ENCODE measurements around the gene TMEM203. TPM values are rescaled to one million over a fixed set of nuclear protein-coding genes. Genes with fewer than 3 reads are reported as not detected.

TMEM203 gene
- total RNA-seq, 2 experiments from 2014 or later, result 30.0 to 31.1 TPM

DNA sequence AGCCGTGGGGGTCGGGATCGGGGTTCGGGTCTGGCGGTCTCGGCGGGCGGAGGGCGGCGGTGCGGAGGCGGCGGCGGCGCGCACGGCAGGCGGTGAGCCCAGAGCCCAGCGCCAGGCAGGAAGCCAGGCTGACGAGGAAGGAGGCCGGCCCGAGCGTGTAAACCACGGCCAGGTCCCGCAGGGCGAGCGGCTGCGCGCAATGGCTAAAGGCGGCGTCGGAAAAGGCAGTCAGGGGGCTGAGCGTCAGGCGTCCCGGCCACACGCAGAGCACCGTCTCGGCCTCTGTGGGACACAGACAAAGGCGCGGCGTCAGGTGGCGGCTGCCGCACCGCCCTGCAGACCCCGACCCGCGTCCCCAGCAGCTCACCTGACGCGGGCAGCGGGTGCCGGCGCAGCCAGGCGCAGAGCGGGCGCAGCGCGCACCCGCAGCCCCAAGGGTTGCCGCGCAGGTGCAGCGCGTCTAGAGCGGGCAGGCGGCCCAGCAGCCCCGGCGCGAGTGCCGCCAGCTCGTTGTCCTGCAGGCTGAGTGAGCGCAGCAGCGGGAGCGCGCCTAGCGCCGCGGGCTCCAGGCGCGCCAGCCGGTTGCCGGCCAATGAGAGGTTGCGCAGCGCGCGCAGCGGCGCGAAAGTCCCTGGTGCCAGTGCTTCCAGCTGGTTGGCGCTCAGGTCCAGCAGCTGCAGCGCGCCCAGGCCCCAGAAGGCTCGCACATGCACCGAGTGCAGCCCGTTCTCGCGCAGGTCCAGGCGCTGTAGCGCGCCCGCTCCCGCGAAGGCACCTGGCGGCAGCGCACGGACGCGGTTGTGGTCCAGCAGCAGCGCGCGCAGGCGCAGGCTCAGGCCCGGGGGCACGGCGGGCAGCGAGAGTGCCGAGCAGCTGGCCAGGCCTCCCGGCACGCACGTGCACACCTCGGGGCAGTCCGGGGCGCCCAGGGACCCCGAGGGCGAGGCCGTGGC, 36.3 kb downstream of the TMEM203 start:
- no peaks in the 10 kb centered on the region for H3K9me3 Mint-ChIP-seq
- no peaks in the 10 kb centered on the region for H3K36me3 Mint-ChIP-seq
- DNase-seq, result no peak
- intact Hi-C loops (cut with micrococcal nuclease), result no loop called here
- no peak overlapping the region for H3K4me3 Mint-ChIP-seq
- H3K27ac Mint-ChIP-seq, result no peak overlapping the region
- ChIA-PET CTCF (interaction anchor here (1.2 to 1.5 kb wide), 3 partner anchors 40 to 101 kb away, joined by 3 to 5 read pairs (median 3); no protein-coding TSS in a partner anchor), POLR2A (no interaction called here)
- H3K27me3 Mint-ChIP-seq, result peaks cover 34% of the 10 kb centered on the region
- peaks cover 6% of the 10 kb centered on the region for H3K4me1 Mint-ChIP-seq (ENCODE audit: low read depth)

DNA sequence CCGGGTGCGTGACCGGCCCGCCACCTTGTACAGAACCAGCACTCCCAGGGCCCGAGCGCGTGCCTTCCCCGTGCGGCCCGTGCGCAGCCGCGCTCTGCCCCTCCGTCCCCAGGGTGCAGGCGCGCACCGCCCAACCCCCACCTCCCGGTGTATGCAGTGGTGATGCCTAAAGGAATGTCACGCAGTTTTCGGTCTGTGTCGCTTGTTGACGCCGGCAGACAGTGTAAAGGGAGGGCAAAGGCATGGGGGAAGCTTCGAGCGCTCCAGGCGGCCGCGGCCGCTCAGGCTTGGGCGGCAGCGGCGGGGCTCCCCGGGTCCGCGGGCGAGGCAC, 36.9 kb downstream of the TMEM203 start:
- ChIA-PET POLR2A (no interaction called here), CTCF (interaction anchor here (1.4 kb wide), 1 partner anchor 39 kb away, joined by 3 read pairs; no protein-coding TSS in a partner anchor)
- H3K4me1 Mint-ChIP-seq (ENCODE audit: low read depth), result peaks cover 6% of the 10 kb centered on the region
- DNase-seq, result no peak
- no peak overlapping the region for H3K27ac Mint-ChIP-seq
- peaks cover 35% of the 10 kb centered on the region for H3K27me3 Mint-ChIP-seq
- H3K9me3 Mint-ChIP-seq, result no peaks in the 10 kb centered on the region
- H3K36me3 Mint-ChIP-seq, result no peaks in the 10 kb centered on the region
- intact Hi-C loops (cut with micrococcal nuclease), result no loop called here
- no peak overlapping the region for H3K4me3 Mint-ChIP-seq

DNA sequence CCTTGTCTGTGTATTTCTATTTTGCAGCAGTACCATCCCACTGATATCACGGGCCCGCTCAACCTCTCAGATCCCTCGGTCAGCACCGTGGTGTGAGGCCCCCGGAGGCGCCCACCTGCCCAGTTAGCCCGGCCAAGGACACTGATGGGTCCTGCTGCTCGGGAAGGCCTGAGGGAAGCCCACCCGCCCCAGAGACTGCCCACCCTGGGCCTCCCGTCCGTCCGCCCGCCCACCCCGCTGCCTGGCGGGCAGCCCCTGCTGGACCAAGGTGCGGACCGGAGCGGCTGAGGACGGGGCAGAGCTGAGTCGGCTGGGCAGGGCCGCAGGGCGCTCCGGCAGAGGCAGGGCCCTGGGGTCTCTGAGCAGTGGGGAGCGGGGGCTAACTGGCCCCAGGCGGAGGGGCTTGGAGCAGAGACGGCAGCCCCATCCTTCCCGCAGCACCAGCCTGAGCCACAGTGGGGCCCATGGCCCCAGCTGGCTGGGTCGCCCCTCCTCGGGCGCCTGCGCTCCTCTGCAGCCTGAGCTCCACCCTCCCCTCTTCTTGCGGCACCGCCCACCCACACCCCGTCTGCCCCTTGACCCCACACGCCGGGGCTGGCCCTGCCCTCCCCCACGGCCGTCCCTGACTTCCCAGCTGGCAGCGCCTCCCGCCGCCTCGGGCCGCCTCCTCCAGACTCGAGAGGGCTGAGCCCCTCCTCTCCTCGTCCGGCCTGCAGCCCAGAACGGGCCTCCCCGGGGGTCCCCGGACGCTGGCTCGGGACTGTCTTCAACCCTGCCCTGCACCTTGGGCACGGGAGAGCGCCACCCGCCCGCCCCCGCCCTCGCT, 37.5 kb downstream of the TMEM203 start:
- H3K9me3 Mint-ChIP-seq, result no peaks in the 10 kb centered on the region
- ChIA-PET CTCF (interaction anchor here (1.4 kb wide), 1 partner anchor 38 kb away, joined by 3 read pairs; no protein-coding TSS in a partner anchor), POLR2A (no interaction called here)
- intact Hi-C loops (cut with micrococcal nuclease), result no loop called here
- H3K36me3 Mint-ChIP-seq, result no peaks in the 10 kb centered on the region
- no peak overlapping the region for H3K4me3 Mint-ChIP-seq
- DNase-seq, result no peak
- H3K4me1 Mint-ChIP-seq (ENCODE audit: low read depth), result peaks cover 6% of the 10 kb centered on the region
- peaks cover 32% of the 10 kb centered on the region for H3K27me3 Mint-ChIP-seq
- no peak overlapping the region for H3K27ac Mint-ChIP-seq

DNA sequence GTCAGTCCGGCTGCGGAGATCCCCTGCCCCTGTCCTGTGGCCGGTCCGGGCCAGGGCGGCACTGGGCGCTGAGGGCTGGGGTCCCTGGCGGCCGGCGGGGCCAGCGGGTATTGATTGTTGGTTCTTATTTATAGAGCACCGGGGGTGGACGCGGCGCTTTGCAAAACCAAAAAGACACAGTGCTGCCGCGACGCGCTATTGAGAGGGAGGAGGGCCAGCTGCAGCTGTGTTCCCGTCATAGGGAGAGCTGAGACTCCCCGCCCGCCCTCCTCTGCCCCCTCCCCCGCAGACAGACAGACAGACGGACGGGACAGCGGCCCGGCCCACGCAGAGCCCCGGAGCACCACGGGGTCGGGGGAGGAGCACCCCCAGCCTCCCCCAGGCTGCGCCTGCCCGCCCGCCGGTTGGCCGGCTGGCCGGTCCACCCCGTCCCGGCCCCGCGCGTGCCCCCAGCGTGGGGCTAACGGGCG, 38.1 kb downstream of the TMEM203 start:
- Mint-ChIP-seq H3K4me3 (no peak overlapping the region), H3K27ac (no peak overlapping the region), H3K4me1 (ENCODE audit: low read depth) (peaks cover 6% of the 10 kb centered on the region), H3K36me3 (no peaks in the 10 kb centered on the region), H3K27me3 (peaks cover 32% of the 10 kb centered on the region), H3K9me3 (no peaks in the 10 kb centered on the region)
- DNase-seq, result no peak
- intact Hi-C loops (cut with micrococcal nuclease), result no loop called here
- CTCF ChIA-PET, result no interaction called here
- POLR2A ChIA-PET, result no interaction called here

DNA sequence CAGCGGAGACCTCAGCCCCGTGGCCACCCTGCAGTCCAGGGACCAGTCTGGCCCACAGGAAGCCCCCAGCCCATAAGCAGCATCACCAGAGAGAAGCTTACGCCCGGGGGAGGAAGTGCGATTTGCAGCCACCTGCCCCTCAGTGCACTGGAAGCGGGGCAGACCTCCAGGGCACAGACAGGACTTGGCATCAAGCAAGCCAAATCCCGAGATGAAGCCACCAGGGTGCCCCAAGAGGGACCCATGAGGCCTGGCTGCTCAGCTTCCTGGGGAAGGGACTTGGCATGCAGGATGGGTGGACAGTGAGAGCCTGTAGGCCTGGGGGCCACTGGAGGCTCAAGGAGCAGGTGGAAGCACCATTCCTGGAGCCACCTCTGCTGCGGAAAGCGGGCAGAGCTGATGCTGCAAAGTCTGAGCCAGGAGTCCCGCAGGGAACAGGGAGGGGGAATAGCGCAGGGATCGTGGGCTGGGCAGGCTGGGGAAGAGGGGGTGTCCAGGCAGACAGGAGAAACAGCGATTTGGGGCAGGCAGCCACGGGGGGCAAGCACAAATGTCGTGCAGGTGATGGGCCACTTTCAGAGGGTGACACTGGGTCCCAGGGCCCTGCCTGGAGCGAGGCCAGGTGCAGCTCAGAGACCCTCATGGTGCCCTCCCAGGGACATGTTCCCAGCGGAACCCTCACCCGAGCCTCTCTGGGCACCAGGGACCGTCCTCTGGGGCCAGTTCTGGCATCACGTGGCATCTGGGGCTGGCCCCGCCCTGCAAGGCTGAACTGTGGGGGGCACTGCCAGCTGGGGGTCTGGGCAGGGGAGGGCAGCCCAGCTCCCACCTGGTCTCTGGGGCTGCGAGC, 38.8 kb downstream of the TMEM203 start:
- DNase-seq, result no peak
- Mint-ChIP-seq H3K36me3 (no peaks in the 10 kb centered on the region), H3K27me3 (peaks cover 34% of the 10 kb centered on the region), H3K4me3 (no peak overlapping the region), H3K9me3 (no peaks in the 10 kb centered on the region), H3K4me1 (ENCODE audit: low read depth) (peaks cover 6% of the 10 kb centered on the region), H3K27ac (no peak overlapping the region)
- CTCF ChIA-PET, result interaction anchor here (0.6 kb wide), 1 partner anchor 23 kb away, joined by 3 read pairs; no protein-coding TSS in a partner anchor
- POLR2A ChIA-PET, result no interaction called here
- intact Hi-C loops (cut with micrococcal nuclease), result no loop called here

DNA sequence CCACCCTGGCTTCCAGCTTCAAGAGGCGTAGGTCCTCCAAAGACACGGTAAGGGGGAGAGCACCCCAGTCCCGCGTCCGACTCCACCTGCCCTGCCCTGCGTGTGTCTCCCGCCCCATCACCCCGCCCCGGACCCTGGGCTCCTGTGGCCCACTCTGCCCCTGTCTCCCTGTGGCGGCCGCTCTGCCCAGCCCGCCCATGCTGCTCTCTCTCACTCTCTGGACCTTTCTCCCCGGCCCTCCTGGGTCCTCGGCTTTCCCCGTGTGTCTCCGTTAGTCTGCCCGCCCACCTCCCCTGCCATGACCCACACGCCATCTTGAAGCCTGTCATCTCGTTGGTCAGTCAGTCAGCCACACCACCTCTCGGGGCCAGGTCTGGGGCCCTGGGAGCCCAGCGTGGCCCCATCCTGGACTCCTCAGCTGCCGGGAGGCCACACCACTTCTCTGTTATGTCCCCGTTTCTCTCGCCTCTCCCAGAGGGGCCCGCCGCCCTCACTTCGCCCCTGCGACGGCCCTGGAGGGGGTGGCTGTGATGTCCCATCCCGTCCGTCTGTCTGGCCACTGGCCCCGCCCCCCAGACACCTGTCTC, 40.1 kb downstream of the TMEM203 start:
- no peak for DNase-seq
- Mint-ChIP-seq H3K4me1 (ENCODE audit: low read depth) (peaks cover 6% of the 10 kb centered on the region), H3K4me3 (no peak overlapping the region), H3K9me3 (no peaks in the 10 kb centered on the region), H3K27me3 (peaks cover 30% of the 10 kb centered on the region), H3K36me3 (no peaks in the 10 kb centered on the region), H3K27ac (no peak overlapping the region)
- ChIA-PET CTCF (no interaction called here), POLR2A (no interaction called here)
- intact Hi-C loops (cut with micrococcal nuclease), result no loop called here

DNA sequence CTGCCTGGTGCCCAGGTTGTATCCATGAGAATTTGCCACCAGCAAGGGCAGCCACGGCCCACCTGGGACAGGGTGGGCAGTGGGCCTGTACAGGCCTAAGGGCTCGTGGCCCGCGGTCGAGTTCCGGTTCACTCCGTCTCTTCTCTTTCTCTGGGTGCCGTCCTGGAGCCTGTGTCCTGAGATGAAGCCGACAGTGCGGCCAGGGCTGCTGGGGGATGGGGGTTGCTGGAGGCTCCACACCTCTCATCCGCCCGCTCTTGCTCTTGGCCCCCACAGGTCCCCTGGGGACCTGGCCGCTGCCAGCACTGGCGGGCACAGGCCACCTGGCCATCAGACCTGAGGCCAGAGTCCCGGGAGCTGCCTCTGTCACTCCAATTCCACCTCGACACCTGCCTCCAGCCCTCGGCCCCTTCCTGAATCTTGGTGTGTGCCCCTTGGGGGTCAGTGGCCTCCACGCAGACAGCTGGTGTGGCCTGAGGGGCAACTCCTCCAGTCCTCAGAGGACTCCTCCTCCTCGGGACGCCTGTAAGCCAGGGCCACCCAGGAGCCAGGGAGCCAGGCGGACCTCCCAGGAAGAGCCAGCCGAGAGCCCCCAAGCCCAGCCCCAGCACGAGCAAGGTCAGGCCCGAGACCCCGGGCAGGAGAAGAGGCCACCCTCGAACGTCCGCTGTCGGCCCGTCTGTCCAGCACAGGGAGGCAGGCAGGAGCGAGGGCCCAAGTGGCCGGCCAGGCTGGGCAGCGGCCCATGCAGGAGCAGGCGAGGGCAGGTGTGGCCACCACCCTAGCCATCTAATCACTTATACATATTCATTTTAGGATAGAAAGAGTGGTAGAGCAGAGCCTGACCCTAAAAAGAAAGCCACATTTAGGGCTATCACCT, 40.8 kb downstream of the TMEM203 start:
- DNase-seq, result no peak
- intact Hi-C loops (cut with micrococcal nuclease), result no loop called here
- Mint-ChIP-seq H3K9me3 (no peaks in the 10 kb centered on the region), H3K4me1 (ENCODE audit: low read depth) (peaks cover 6% of the 10 kb centered on the region), H3K27me3 (peaks cover 28% of the 10 kb centered on the region), H3K36me3 (no peaks in the 10 kb centered on the region), H3K4me3 (no peak overlapping the region), H3K27ac (no peak overlapping the region)
- ChIA-PET CTCF (no interaction called here), POLR2A (no interaction called here)

DNA sequence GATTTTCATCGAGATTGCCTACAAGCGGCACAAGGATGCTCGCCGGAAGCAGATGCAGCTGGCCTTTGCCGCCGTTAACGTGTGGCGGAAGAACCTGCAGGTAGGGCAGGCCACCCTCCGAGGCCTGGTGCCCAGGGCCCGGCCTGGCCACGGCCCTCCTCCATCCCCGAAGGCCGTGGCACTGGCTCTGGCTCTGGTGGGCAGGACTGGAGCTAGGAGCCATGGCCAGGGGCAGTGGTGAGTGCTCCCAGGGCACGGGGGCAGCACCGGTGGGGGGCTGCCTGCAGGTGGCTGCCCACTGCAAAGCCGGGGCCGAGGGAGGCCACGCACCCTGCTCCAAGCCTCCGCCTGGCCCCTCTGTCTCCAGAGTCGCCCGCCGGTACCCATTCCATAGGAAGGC, 41.6 kb downstream of the TMEM203 start:
- DNase-seq, result no peak
- ChIA-PET CTCF (no interaction called here), POLR2A (no interaction called here)
- intact Hi-C loops (cut with micrococcal nuclease), result no loop called here
- Mint-ChIP-seq H3K27ac (no peak overlapping the region), H3K27me3 (peaks cover 32% of the 10 kb centered on the region), H3K4me1 (ENCODE audit: low read depth) (peaks cover 9% of the 10 kb centered on the region), H3K36me3 (no peaks in the 10 kb centered on the region), H3K9me3 (no peaks in the 10 kb centered on the region), H3K4me3 (no peak overlapping the region)

DNA sequence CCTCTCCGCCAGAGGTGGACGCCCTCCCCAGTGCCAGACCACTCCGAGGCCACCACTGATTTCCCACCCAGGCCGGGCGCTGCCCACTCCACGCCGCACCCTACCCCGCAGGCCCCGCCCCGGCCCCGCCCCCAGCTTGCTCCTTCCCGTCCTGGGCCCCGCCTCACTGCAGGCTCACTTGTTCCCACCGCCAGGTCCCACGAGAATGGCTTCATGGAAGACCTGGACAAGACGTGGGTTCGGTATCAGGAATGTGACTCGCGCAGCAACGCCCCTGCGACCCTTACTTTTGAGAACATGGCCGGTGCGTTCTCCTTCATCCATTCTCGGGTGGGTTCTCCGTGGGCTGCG, 42.1 kb downstream of the TMEM203 start:
- H3K27me3 Mint-ChIP-seq, result peaks cover 32% of the 10 kb centered on the region
- POLR2A ChIA-PET, result no interaction called here
- H3K4me3 Mint-ChIP-seq, result no peak overlapping the region
- H3K27ac Mint-ChIP-seq, result no peak overlapping the region
- CTCF ChIA-PET, result interaction anchor here (1.0 kb wide), 1 partner anchor 73 kb away, joined by 5 read pairs; no protein-coding TSS in a partner anchor
- no peaks in the 10 kb centered on the region for H3K36me3 Mint-ChIP-seq
- intact Hi-C loops (cut with micrococcal nuclease), result no loop called here
- DNase-seq, result no peak
- H3K9me3 Mint-ChIP-seq, result no peaks in the 10 kb centered on the region
- H3K4me1 Mint-ChIP-seq (ENCODE audit: low read depth), result peaks cover 9% of the 10 kb centered on the region

DNA sequence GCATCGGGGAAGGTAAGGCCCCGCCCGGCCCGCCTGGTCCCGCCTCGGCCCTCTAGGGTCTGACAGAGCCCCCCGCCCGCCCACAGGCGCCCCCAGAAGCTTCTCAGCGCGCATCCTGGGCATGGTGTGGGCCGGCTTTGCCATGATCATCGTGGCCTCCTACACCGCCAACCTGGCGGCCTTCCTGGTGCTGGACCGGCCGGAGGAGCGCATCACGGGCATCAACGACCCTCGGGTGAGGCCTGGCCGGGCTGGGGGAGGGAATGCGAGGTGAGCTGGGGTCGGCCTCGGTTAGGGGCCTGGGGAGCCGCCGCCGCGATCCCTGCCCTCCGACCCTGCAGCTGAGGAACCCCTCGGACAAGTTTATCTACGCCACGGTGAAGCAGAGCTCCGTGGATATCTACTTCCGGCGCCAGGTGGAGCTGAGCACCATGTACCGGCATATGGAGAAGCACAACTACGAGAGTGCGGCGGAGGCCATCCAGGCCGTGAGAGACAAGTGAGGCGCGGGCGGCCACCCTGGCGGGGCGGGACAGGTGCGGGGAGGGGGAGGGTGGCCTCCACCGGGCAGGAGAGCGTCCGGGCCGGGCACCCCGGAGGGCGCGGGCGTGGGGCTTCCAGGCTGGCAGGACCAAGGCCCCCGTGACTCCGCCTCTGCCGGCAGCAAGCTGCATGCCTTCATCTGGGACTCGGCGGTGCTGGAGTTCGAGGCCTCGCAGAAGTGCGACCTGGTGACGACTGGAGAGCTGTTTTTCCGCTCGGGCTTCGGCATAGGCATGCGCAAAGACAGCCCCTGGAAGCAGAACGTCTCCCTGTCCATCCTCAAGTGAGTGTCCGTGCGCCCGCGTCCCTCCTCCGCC, 42.7 kb downstream of the TMEM203 start:
- Mint-ChIP-seq H3K9me3 (no peaks in the 10 kb centered on the region), H3K27ac (no peak overlapping the region), H3K27me3 (peaks cover 38% of the 10 kb centered on the region), H3K36me3 (no peaks in the 10 kb centered on the region), H3K4me3 (no peak overlapping the region), H3K4me1 (ENCODE audit: low read depth) (peaks cover 9% of the 10 kb centered on the region)
- intact Hi-C loops (cut with micrococcal nuclease), result no loop called here
- POLR2A ChIA-PET, result no interaction called here
- no peak for DNase-seq
- CTCF ChIA-PET, result interaction anchor here (1.0 kb wide), 1 partner anchor 74 kb away, joined by 5 read pairs; no protein-coding TSS in a partner anchor
